ENCODE measurements around the gene NUP93. TPM values are rescaled to one million over a fixed set of nuclear protein-coding genes. Genes with fewer than 3 reads are reported as not detected.

The NUP93 gene
- polyA plus RNA-seq, 4 donors = 14.1 to 32.1 (median 22.3) TPM

- Histone ChIP-seq H3K27me3 (ENCODE audit: control insufficient read depth in 3 of 3, insufficient read depth in 3 of 3, low read length in 3 of 3) (no peaks in the 10 kb centered on the region), H3K4me3 (ENCODE audit: low read depth in 1 of 3, low read length in 3 of 3) (no peak overlapping the region), H3K9me3 (ENCODE audit: control insufficient read depth in 2 of 2, insufficient read depth in 1 of 2, low read depth in 1 of 2, low read length in 1 of 2) (peaks cover 0 to 12% of the 10 kb centered on the region in 2 donors), H3K27ac (ENCODE audit: low read depth in 1 of 3, low read length in 2 of 3) (no peak overlapping the region), H3K4me1 (ENCODE audit: control insufficient read depth in 3 of 3, insufficient read depth in 2 of 3, low read depth in 1 of 3, low read length in 2 of 3) (no peaks in the 10 kb centered on the region), H3K36me3 (ENCODE audit: control insufficient read depth in 3 of 3, insufficient read depth in 2 of 3, low read depth in 1 of 3, low read length in 3 of 3) (peaks cover 0 to 14% (median 4%) of the 10 kb centered on the region in 3 donors)
- no peak for FAIRE-seq
- DNase-seq = no peak
Observed at GRCh38 chr16:56753410-56753809, 23.5 kb downstream of the NUP93 start.

GRCh38 chr16:56755038-56755437 is 25.1 kb downstream of the NUP93 start:
- peaks cover 0 to 7% (median 2%) of the 10 kb centered on the region in 3 donors for H3K36me3 ChIP-seq (ENCODE audit: control insufficient read depth in 3 of 3, insufficient read depth in 2 of 3, low read depth in 1 of 3, low read length in 3 of 3)
- no peak overlapping the region for H3K27ac ChIP-seq (ENCODE audit: low read depth in 1 of 3, low read length in 2 of 3)
- H3K9me3 ChIP-seq (ENCODE audit: control insufficient read depth in 2 of 2, insufficient read depth in 1 of 2, low read depth in 1 of 2, low read length in 1 of 2) = peaks cover 0 to 12% of the 10 kb centered on the region in 2 donors
- no peaks in the 10 kb centered on the region for H3K4me1 ChIP-seq (ENCODE audit: control insufficient read depth in 3 of 3, insufficient read depth in 2 of 3, low read depth in 1 of 3, low read length in 2 of 3)
- no peaks in the 10 kb centered on the region for H3K27me3 ChIP-seq (ENCODE audit: control insufficient read depth in 3 of 3, insufficient read depth in 3 of 3, low read length in 3 of 3)
- DNase-seq (no peak), FAIRE-seq (no peak)
- no peak overlapping the region for H3K4me3 ChIP-seq (ENCODE audit: low read depth in 1 of 3, low read length in 3 of 3)

- no peak for FAIRE-seq
- peaks cover 0 to 13% (median 4%) of the 10 kb centered on the region in 3 donors for H3K36me3 ChIP-seq (ENCODE audit: control insufficient read depth in 3 of 3, insufficient read depth in 2 of 3, low read depth in 1 of 3, low read length in 3 of 3)
- H3K9me3 ChIP-seq (ENCODE audit: control insufficient read depth in 2 of 2, insufficient read depth in 1 of 2, low read depth in 1 of 2, low read length in 1 of 2) = peaks cover 0 to 12% of the 10 kb centered on the region in 2 donors
- no peaks in the 10 kb centered on the region for H3K27me3 ChIP-seq (ENCODE audit: control insufficient read depth in 3 of 3, insufficient read depth in 3 of 3, low read length in 3 of 3)
- H3K4me3 ChIP-seq (ENCODE audit: low read depth in 1 of 3, low read length in 3 of 3) = no peak overlapping the region
- DNase-seq = no peak
- peaks cover 0 to 4% (median 0%) of the 10 kb centered on the region in 3 donors for H3K4me1 ChIP-seq (ENCODE audit: control insufficient read depth in 3 of 3, insufficient read depth in 2 of 3, low read depth in 1 of 3, low read length in 2 of 3)
- WGBS, 3 donors = 94 to 97% (median 95%) methylated on average over 3 of the region's 3 CpGs
- H3K27ac ChIP-seq (ENCODE audit: low read depth in 1 of 3, low read length in 2 of 3) = no peak overlapping the region
Observed at GRCh38 chr16:56758432-56758831, 28.5 kb downstream of the NUP93 start.

- WGBS, 3 donors = 60 to 78% (median 68%) methylated on average over 4 of the region's 4 CpGs
- Histone ChIP-seq H3K27ac (ENCODE audit: low read depth in 1 of 3, low read length in 2 of 3) (no peak overlapping the region), H3K27me3 (ENCODE audit: control insufficient read depth in 3 of 3, insufficient read depth in 3 of 3, low read length in 3 of 3) (no peaks in the 10 kb centered on the region), H3K4me1 (ENCODE audit: control insufficient read depth in 3 of 3, insufficient read depth in 2 of 3, low read depth in 1 of 3, low read length in 2 of 3) (peaks cover 0 to 4% (median 0%) of the 10 kb centered on the region in 3 donors), H3K9me3 (ENCODE audit: control insufficient read depth in 2 of 2, insufficient read depth in 1 of 2, low read depth in 1 of 2, low read length in 1 of 2) (peaks cover 0 to 12% of the 10 kb centered on the region in 2 donors), H3K36me3 (ENCODE audit: control insufficient read depth in 3 of 3, insufficient read depth in 2 of 3, low read depth in 1 of 3, low read length in 3 of 3) (peaks cover 0 to 13% (median 4%) of the 10 kb centered on the region in 3 donors), H3K4me3 (ENCODE audit: low read depth in 1 of 3, low read length in 3 of 3) (no peak overlapping the region)
- DNase-seq (no peak), FAIRE-seq (no peak)
Observed at GRCh38 chr16:56758930-56759329, 29.0 kb downstream of the NUP93 start.

- Histone ChIP-seq H3K27ac (ENCODE audit: low read depth in 1 of 3, low read length in 2 of 3) (no peak overlapping the region), H3K4me1 (ENCODE audit: control insufficient read depth in 3 of 3, insufficient read depth in 2 of 3, low read depth in 1 of 3, low read length in 2 of 3) (peaks cover 0 to 4% (median 0%) of the 10 kb centered on the region in 3 donors), H3K9me3 (ENCODE audit: control insufficient read depth in 2 of 2, insufficient read depth in 1 of 2, low read depth in 1 of 2, low read length in 1 of 2) (no peaks in the 10 kb centered on the region), H3K36me3 (ENCODE audit: control insufficient read depth in 3 of 3, insufficient read depth in 2 of 3, low read depth in 1 of 3, low read length in 3 of 3) (peaks cover 0 to 11% (median 4%) of the 10 kb centered on the region in 3 donors), H3K27me3 (ENCODE audit: control insufficient read depth in 3 of 3, insufficient read depth in 3 of 3, low read length in 3 of 3) (no peaks in the 10 kb centered on the region), H3K4me3 (ENCODE audit: low read depth in 1 of 3, low read length in 3 of 3) (no peak overlapping the region)
- DNase-seq (no peak), FAIRE-seq (no peak)
- 85 to 91% (median 90%) methylated on average over 1 of the region's 1 CpG for WGBS, 3 donors
Observed at GRCh38 chr16:56763291-56763916, 33.5 kb downstream of the NUP93 start.

- H3K27ac ChIP-seq (ENCODE audit: low read depth in 1 of 3, low read length in 2 of 3) = no peak overlapping the region
- no peak for DNase-seq
- WGBS, 3 donors = 25 to 39% (median 28%) methylated on average over 2 of the region's 2 CpGs
- no peak overlapping the region for H3K4me3 ChIP-seq (ENCODE audit: low read depth in 1 of 3, low read length in 3 of 3)
- H3K36me3 ChIP-seq (ENCODE audit: control insufficient read depth in 3 of 3, insufficient read depth in 2 of 3, low read depth in 1 of 3, low read length in 3 of 3) = peaks cover 0 to 11% (median 4%) of the 10 kb centered on the region in 3 donors
- no peaks in the 10 kb centered on the region for H3K27me3 ChIP-seq (ENCODE audit: control insufficient read depth in 3 of 3, insufficient read depth in 3 of 3, low read length in 3 of 3)
- H3K9me3 ChIP-seq (ENCODE audit: control insufficient read depth in 2 of 2, insufficient read depth in 1 of 2, low read depth in 1 of 2, low read length in 1 of 2) = no peaks in the 10 kb centered on the region
- peaks cover 0 to 8% (median 0%) of the 10 kb centered on the region in 3 donors for H3K4me1 ChIP-seq (ENCODE audit: control insufficient read depth in 3 of 3, insufficient read depth in 2 of 3, low read depth in 1 of 3, low read length in 2 of 3)
- FAIRE-seq = no peak
Observed at GRCh38 chr16:56764835-56765234, 34.9 kb downstream of the NUP93 start.

GRCh38 chr16:56765949-56766348 is 36.0 kb downstream of the NUP93 start:
- no peak overlapping the region for H3K4me3 ChIP-seq (ENCODE audit: low read depth in 1 of 3, low read length in 3 of 3)
- no peaks in the 10 kb centered on the region for H3K27me3 ChIP-seq (ENCODE audit: control insufficient read depth in 3 of 3, insufficient read depth in 3 of 3, low read length in 3 of 3)
- 92 to 96% (median 95%) methylated on average over 4 of the region's 4 CpGs for WGBS, 3 donors
- no peak for FAIRE-seq
- no peak for DNase-seq
- peaks cover 0 to 8% (median 0%) of the 10 kb centered on the region in 3 donors for H3K4me1 ChIP-seq (ENCODE audit: control insufficient read depth in 3 of 3, insufficient read depth in 2 of 3, low read depth in 1 of 3, low read length in 2 of 3)
- H3K36me3 ChIP-seq (ENCODE audit: control insufficient read depth in 3 of 3, insufficient read depth in 2 of 3, low read depth in 1 of 3, low read length in 3 of 3) = peaks cover 0 to 3% (median 0%) of the 10 kb centered on the region in 3 donors
- no peak overlapping the region for H3K27ac ChIP-seq (ENCODE audit: low read depth in 1 of 3, low read length in 2 of 3)
- no peaks in the 10 kb centered on the region for H3K9me3 ChIP-seq (ENCODE audit: control insufficient read depth in 2 of 2, insufficient read depth in 1 of 2, low read depth in 1 of 2, low read length in 1 of 2)

GRCh38 chr16:56767024-56767423 is 37.1 kb downstream of the NUP93 start:
- Histone ChIP-seq H3K36me3 (ENCODE audit: control insufficient read depth in 3 of 3, insufficient read depth in 2 of 3, low read depth in 1 of 3, low read length in 3 of 3) (peaks cover 0 to 3% (median 0%) of the 10 kb centered on the region in 3 donors), H3K4me1 (ENCODE audit: control insufficient read depth in 3 of 3, insufficient read depth in 2 of 3, low read depth in 1 of 3, low read length in 2 of 3) (peaks cover 0 to 9% (median 0%) of the 10 kb centered on the region in 3 donors), H3K9me3 (ENCODE audit: control insufficient read depth in 2 of 2, insufficient read depth in 1 of 2, low read depth in 1 of 2, low read length in 1 of 2) (no peaks in the 10 kb centered on the region), H3K4me3 (ENCODE audit: low read depth in 1 of 3, low read length in 3 of 3) (no peak overlapping the region), H3K27ac (ENCODE audit: low read depth in 1 of 3, low read length in 2 of 3) (no peak overlapping the region), H3K27me3 (ENCODE audit: control insufficient read depth in 3 of 3, insufficient read depth in 3 of 3, low read length in 3 of 3) (no peaks in the 10 kb centered on the region)
- no peak for DNase-seq
- WGBS, 3 donors = 72 to 88% (median 86%) methylated on average over 3 of the region's 3 CpGs
- no peak for FAIRE-seq

GRCh38 chr16:56769677-56770076 is 39.7 kb downstream of the NUP93 start:
- Histone ChIP-seq H3K36me3 (ENCODE audit: control insufficient read depth in 3 of 3, insufficient read depth in 2 of 3, low read depth in 1 of 3, low read length in 3 of 3) (peaks cover 0 to 3% (median 0%) of the 10 kb centered on the region in 3 donors), H3K27ac (ENCODE audit: low read depth in 1 of 3, low read length in 2 of 3) (no peak overlapping the region), H3K4me3 (ENCODE audit: low read depth in 1 of 3, low read length in 3 of 3) (no peak overlapping the region), H3K9me3 (ENCODE audit: control insufficient read depth in 2 of 2, insufficient read depth in 1 of 2, low read depth in 1 of 2, low read length in 1 of 2) (no peaks in the 10 kb centered on the region), H3K4me1 (ENCODE audit: control insufficient read depth in 3 of 3, insufficient read depth in 2 of 3, low read depth in 1 of 3, low read length in 2 of 3) (peaks cover 0 to 7% (median 0%) of the 10 kb centered on the region in 3 donors), H3K27me3 (ENCODE audit: control insufficient read depth in 3 of 3, insufficient read depth in 3 of 3, low read length in 3 of 3) (no peaks in the 10 kb centered on the region)
- DNase-seq (no peak), FAIRE-seq (no peak)
- 72 to 86% (median 74%) methylated on average over 3 of the region's 3 CpGs for WGBS, 3 donors
